Measurements from ENCODE around the gene TMEM121B. TPM values are rescaled to one million over a fixed set of nuclear protein-coding genes. Genes with fewer than 3 reads are reported as not detected.

The TMEM121B gene
- total and polyA plus RNA-seq, 4 donors, result 0.06 to 0.17 (median 0.10) TPM

DNA sequence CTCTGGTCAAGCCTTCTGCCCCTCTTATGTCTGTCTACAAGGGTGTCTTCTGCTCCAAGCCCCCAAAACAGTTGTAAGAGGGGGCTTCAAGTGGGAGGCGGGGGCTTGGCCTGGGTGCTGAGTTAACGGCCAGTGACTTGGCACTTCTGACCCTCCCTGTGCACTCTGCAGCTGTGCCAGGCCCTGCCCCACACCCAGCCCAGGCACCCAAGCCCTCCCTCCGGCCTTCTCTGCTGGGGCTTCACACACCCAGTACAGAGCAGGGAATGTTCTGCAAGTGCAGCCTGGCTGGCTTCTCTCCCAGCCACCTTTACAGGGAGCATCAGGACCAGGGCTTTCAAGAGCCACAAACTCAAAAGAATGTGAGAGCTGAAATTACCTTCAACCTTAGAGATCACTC, 3.8 kb downstream of the TMEM121B start:
- WGBS, result 66% methylated on average over 3 of the region's 3 CpGs
- Histone ChIP-seq H3K4me3 (ENCODE audit: low read depth in 1 of 3, low read length in 3 of 3) (no peak overlapping the region), H3K9ac (ENCODE audit: low read depth in 1 of 2, low read length in 2 of 2) (no peak overlapping the region), H3K4me1 (ENCODE audit: control insufficient read depth in 4 of 4, insufficient read depth in 4 of 4, low read length in 3 of 4) (peaks cover 7 to 19% (median 13%) of the 10 kb centered on the region in 4 donors), H3K9me3 (ENCODE audit: control insufficient read depth in 4 of 4, low read length in 3 of 4) (no peaks in the 10 kb centered on the region), H3K36me3 (ENCODE audit: control insufficient read depth in 4 of 4, insufficient read depth in 3 of 4, low read depth in 1 of 4, low read length in 3 of 4) (no peaks in the 10 kb centered on the region), H3K27ac (ENCODE audit: low read depth in 1 of 2, low read length in 2 of 2) (no peak overlapping the region), H3K27me3 (ENCODE audit: control insufficient read depth in 4 of 4, insufficient read depth in 4 of 4, low read length in 3 of 4) (peaks cover 0 to 7% (median 3%) of the 10 kb centered on the region in 4 donors)
- no peak for DNase-seq (ENCODE audit: low spot score)
- TF ChIP-seq EGR1 (IDR thresholded peaks at IDR 0.05; ENCODE audit: low read depth in 2 of 2), result no peak
- TF ChIP-seq GABPA (IDR thresholded peaks at IDR 0.05 in 1 of 2, conservative IDR thresholded peaks at IDR 0.05 in 1 of 2), result no peak
- TF ChIP-seq ZBTB33 (IDR thresholded peaks at IDR 0.05), result no peak
- no peak for TF ChIP-seq YY1 (IDR thresholded peaks at IDR 0.05)
- TF ChIP-seq TAF1 (conservative IDR thresholded peaks at IDR 0.05), result no peak
- TF ChIP-seq JUND (IDR thresholded peaks at IDR 0.05), result no peak
- TF ChIP-seq ATF3 (IDR thresholded peaks at IDR 0.05), result no peak

DNA sequence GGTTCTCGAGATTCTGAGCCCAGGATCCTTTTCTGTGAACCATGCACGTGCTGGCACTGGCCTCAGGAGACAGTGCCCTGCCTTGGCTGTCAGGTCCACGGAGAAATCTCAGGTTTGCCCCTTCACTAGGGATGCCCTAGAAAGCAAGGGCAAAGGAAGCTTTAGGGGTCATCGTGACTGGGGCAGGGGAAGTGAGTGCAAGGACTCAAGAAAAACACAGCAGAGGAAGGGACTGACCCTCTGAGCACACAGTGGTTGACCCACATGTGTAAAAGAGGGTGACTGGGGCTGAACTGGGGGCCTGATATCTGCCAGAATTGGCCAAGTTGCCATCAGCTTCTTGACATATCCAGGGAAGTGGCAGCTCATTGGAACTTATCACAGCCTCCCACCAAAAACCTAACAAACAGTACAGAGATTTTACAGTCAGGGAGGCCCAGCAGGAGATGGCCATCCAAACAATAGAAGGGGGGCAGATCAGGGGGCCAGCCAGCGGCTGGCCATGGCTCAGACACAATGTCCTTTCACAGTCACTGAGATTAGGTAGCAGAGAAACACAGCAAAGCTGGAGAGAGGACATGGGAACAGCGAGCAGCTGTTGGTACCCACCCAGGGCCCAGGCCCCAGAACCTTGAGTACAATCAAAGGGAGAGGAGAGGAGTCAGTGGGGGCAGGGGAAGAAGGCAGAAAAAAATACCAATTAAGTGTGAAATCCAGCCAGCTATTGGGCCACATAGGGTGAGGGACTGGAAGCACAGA, 4.4 kb downstream of the TMEM121B start:
- WGBS, result 38% methylated on average over 6 of the region's 6 CpGs
- no peak for DNase-seq (ENCODE audit: low spot score)
- Histone ChIP-seq H3K27ac (ENCODE audit: low read depth in 1 of 2, low read length in 2 of 2) (no peak overlapping the region), H3K36me3 (ENCODE audit: control insufficient read depth in 4 of 4, insufficient read depth in 3 of 4, low read depth in 1 of 4, low read length in 3 of 4) (no peaks in the 10 kb centered on the region), H3K9me3 (ENCODE audit: control insufficient read depth in 4 of 4, low read length in 3 of 4) (no peaks in the 10 kb centered on the region), H3K4me1 (ENCODE audit: control insufficient read depth in 4 of 4, insufficient read depth in 4 of 4, low read length in 3 of 4) (peaks cover 7 to 19% (median 12%) of the 10 kb centered on the region in 4 donors), H3K9ac (ENCODE audit: low read depth in 1 of 2, low read length in 2 of 2) (no peak overlapping the region), H3K4me3 (ENCODE audit: low read depth in 1 of 3, low read length in 3 of 3) (no peak overlapping the region), H3K27me3 (ENCODE audit: control insufficient read depth in 4 of 4, insufficient read depth in 4 of 4, low read length in 3 of 4) (peaks cover 0 to 2% (median 0%) of the 10 kb centered on the region in 4 donors)
- TF ChIP-seq, protein P1, sequence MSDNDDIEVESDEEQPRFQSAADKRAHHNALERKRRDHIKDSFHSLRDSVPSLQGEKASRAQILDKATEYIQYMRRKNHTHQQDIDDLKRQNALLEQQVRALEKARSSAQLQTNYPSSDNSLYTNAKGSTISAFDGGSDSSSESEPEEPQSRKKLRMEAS (IDR thresholded peaks at IDR 0.05), result no peak
- TF ChIP-seq FOXA2 (IDR thresholded peaks at IDR 0.05) (no peak), GABPA (IDR thresholded peaks at IDR 0.05 in 1 of 2, conservative IDR thresholded peaks at IDR 0.05 in 1 of 2) (no peak), ZBTB33 (IDR thresholded peaks at IDR 0.05) (no peak), CTCF (IDR thresholded peaks at IDR 0.05; ENCODE audit: low read depth, low read length, missing input control) (no peak), HNF4G (IDR thresholded peaks at IDR 0.05) (no peak), SP1 (IDR thresholded peaks at IDR 0.05) (no peak), EGR1 (IDR thresholded peaks at IDR 0.05; ENCODE audit: low read depth in 2 of 2) (no peak), FOXA1 (IDR thresholded peaks at IDR 0.05) (no peak), NR2F2 (IDR thresholded peaks at IDR 0.05) (no peak), JUND (IDR thresholded peaks at IDR 0.05) (no peak), RXRA (IDR thresholded peaks at IDR 0.05) (no peak), HNF4A (conservative IDR thresholded peaks at IDR 0.05) (no peak), ATF3 (IDR thresholded peaks at IDR 0.05) (no peak), TAF1 (conservative IDR thresholded peaks at IDR 0.05) (no peak), REST (IDR thresholded peaks at IDR 0.05) (no peak), YY1 (IDR thresholded peaks at IDR 0.05) (no peak), RAD21 (IDR thresholded peaks at IDR 0.05) (no peak)

All from liver (tissue), 9 donors.